Activated gamma-delta T cell treated with Interleukin-2 at 50 U/mL for 16 hours (primary cell): ENCODE data around the gene ZNF710.

ENCODE experiments used
- DNase-seq: peaks from one replicate; pipeline ENCODE4 v3.0.0-alpha.2; 2020

Gene ZNF710

GRCh38 chr15:90019611-90020010, 18.5 kb downstream of the ZNF710 start:
- DNase-seq = no peak

GRCh38 chr15:90020021-90020735, 19.1 kb downstream of the ZNF710 start:
- DNase-seq = no peak

GRCh38 chr15:90020936-90021507, 19.9 kb downstream of the ZNF710 start:
- no peak for DNase-seq

GRCh38 chr15:90022345-90022744, 21.2 kb downstream of the ZNF710 start:
- no peak for DNase-seq

- DNase-seq = no peak
Measured at GRCh38 chr15:90022905-90023700, 22.0 kb downstream of the ZNF710 start.

- DNase-seq = no peak
Measured at GRCh38 chr15:90024406-90024805, 23.3 kb downstream of the ZNF710 start.

- no peak for DNase-seq
Measured at GRCh38 chr15:90025489-90026033, 24.4 kb downstream of the ZNF710 start.

GRCh38 chr15:90028376-90028944, 27.3 kb downstream of the ZNF710 start:
- no peak for DNase-seq

- DNase-seq = no peak
Measured at GRCh38 chr15:90029024-90029423, 27.9 kb downstream of the ZNF710 start.

GRCh38 chr15:90030376-90030775, 29.3 kb downstream of the ZNF710 start:
- no peak for DNase-seq

- DNase-seq = no peak
Measured at GRCh38 chr15:90031231-90031791, 30.2 kb downstream of the ZNF710 start.

- DNase-seq = no peak
Measured at GRCh38 chr15:90033006-90033405, 31.9 kb downstream of the ZNF710 start.

- DNase-seq = no peak
Measured at GRCh38 chr15:90033448-90033847, 32.3 kb downstream of the ZNF710 start.

- no peak for DNase-seq
Measured at GRCh38 chr15:90035095-90035839, 34.1 kb downstream of the ZNF710 start.

- no peak for DNase-seq
Measured at GRCh38 chr15:90035840-90036230, 34.7 kb downstream of the ZNF710 start.

- DNase-seq = no peak
Measured at GRCh38 chr15:90036343-90036742, 35.2 kb downstream of the ZNF710 start.

GRCh38 chr15:90036806-90037510, 35.8 kb downstream of the ZNF710 start:
- DNase-seq = no peak

- DNase-seq = no peak
Measured at GRCh38 chr15:90037511-90037860, 36.4 kb downstream of the ZNF710 start.

GRCh38 chr15:90037961-90038631, 37.0 kb downstream of the ZNF710 start:
- no peak for DNase-seq

- DNase-seq = no peak
Measured at GRCh38 chr15:90038632-90039095, 37.5 kb downstream of the ZNF710 start.

GRCh38 chr15:90039996-90040395, 38.9 kb downstream of the ZNF710 start:
- DNase-seq = no peak
